NCI-H524 (cell line): ENCODE data around the gene FOLR2.
A peak's percentile ranks its signal among the peaks of the same experiment; 100 is the strongest.
"Not testable (repeated sequence)": the region's sequence is repeated elsewhere in the genome, so short reads cannot be mapped to it uniquely, and the experiment has no call there.

ENCODE experiments used
- DNase-seq, 2 experiments: peaks; one replicate each; lab custom pipeline; 2025; lab: John Stamatoyannopoulos, UW

Gene FOLR2

DNA sequence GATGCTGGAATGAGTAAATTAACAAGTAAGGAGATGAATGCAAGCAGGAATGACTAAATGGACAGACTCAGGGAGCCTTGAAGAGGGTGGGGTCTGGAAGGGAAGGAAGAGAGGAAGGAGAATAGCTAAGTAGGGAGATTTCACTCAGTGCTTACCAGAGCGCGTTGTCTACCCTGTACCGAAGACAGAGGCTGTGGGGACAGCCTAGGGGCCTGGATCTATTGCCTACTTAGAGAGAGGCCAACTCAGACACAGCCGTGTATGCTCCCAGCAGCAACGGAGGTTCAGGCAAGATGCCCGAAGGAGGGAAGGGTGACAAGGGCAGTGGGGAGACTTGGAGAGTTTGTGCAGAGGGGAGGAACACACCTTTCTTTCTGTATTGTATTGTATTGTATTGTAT lies at the start of gene FOLR2:
FOLR2 (plus strand) TSS at position 157 of the 400 bp plus-strand sequence. CDS start 1,791 bp downstream, outside the sequence.
- no peak for DNase-seq

DNA sequence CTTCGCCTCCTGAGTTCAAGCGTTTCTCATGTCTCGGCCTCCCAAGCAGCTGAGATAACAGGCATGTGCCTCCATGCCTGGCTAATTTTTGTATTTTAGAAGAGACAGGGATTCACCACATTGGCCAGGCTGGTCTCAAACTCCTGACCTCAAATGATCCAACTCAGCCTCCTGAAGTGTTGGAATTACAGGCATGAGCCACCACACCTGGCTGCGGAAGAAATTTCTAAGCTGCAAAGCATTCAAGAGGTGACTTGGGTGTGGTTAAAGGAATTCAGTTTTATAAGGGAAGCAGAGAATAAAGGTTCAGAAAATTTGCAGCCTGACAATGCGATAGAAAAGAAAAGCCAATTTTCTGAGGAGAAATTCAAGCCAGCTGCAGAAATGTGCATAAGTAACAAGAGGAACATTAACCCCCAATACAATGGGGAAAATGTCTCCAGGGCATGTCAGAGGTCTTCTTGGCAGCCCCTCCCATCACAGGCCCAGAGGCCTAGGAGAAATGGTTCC lies 47.5 kb upstream of the FOLR2 start:
- DNase-seq, result not testable (repeated sequence)

DNA sequence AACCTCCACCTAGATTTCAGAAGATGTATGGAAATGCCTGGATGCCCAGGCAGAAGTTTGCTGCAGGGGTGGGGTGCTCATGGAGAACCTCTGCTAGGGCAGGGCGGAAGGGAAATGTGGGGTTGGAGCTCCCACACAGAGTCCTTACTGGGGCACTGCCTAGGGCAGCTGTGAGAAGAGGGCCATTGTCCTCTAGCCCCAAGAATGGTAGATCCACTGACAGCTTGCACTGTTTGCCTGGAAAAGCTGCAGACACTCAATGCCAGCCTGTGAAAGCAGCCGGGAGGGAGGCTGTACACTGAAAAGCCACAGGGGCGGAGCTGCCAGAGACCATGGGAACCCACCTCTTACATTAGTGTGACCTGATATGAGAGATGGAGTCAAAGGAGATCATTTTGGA lies 46.8 kb upstream of the FOLR2 start:
- not testable (repeated sequence) for DNase-seq

DNA sequence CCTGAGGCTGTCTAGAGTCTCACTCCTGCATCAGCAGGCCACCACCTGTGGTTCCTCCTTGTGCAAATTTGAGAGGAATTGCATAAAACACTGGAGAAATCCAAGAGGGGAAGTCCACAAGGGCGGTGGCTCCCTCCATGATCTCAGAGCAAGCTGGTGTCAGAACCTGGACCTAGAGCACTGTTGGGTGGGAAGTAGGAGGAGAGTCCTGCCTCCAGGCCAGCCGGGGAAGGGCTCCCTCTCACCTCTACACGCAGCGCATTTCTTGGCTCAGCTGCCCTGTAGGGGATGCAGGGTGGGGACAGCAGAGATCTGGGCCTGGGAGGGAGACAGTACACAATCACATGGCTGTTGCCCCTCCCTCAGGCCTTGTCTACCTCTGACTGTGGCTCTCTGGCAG lies 44.6 kb upstream of the FOLR2 start:
- not testable (repeated sequence) for DNase-seq

DNA sequence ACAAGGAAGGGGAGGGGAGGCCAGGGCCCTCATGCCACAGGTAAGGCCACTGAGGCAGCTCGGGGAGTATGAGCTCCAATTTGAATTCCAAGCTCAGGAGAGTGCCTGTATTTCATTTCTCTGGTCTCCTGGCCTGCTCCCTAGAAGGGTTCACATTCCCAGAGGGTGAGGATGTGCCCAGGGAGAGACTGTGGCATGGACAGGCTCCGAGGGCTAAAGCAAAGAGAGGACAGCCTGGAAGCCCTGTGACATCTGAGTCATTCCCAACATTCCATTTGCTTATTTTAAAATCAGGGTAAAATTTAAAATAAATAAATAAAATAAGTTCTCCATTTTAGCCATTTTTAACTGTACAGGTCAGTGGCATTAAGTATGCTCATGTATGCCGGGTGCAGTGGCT lies 43.3 kb upstream of the FOLR2 start:
- DNase-seq, result no peak

DNA sequence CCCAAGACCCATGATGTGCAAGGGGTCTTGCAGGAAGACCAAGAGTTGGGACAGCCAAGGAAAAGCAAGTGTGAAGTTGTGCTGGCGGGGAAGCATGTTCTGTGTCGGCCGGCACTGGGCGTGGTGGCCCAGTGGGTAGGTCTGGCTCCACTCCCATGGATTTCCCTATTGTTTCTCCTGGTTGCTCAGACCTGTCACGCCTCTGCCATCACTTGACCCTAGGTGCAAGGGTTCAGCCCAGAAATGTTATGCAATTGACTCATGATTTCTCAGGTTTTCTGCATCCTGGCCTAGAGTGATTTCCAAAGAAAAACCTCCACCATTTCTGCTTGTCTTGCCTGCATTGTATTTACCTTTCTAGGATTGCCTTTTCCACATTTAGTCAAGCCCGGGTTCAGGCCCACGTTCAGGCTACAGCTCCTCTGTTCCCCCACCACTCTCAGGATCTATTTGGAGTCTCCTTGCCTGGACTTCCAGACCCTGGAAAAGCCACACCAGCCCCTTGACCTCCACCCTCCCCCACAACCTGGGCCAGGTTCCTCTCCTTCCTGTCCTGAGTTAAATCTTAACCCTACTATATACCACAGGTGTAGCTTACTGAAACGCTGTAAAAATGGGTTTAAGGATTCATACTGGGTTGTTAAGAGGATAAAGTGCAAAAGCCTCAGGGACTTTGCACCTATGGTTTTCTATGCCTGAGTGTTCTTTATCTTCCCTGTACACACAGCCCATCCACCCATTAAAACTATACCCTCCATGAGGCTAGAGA lies 42.1 kb upstream of the FOLR2 start:
- DNase-seq, result no peak

DNA sequence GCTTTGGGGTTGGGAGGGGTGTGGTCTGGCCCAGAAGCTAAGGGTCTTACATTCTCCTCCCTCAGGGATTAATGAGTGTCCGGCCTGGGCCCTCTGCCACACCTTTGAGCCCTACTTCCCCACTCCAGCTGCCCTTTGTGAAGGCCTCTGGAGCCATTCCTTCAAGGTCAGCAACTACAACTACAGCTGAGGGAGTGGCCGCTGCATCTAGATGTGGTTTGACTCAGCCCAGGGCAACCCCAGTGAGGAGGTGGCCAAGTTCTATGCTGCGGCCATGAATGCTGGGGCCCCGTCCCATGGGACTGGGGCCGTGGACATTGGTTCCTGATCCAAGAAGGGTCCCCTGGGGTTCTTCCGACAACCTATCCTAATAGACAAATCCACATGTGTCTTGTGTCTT lies 38.9 kb upstream of the FOLR2 start:
- DNase-seq, result no peak

DNA sequence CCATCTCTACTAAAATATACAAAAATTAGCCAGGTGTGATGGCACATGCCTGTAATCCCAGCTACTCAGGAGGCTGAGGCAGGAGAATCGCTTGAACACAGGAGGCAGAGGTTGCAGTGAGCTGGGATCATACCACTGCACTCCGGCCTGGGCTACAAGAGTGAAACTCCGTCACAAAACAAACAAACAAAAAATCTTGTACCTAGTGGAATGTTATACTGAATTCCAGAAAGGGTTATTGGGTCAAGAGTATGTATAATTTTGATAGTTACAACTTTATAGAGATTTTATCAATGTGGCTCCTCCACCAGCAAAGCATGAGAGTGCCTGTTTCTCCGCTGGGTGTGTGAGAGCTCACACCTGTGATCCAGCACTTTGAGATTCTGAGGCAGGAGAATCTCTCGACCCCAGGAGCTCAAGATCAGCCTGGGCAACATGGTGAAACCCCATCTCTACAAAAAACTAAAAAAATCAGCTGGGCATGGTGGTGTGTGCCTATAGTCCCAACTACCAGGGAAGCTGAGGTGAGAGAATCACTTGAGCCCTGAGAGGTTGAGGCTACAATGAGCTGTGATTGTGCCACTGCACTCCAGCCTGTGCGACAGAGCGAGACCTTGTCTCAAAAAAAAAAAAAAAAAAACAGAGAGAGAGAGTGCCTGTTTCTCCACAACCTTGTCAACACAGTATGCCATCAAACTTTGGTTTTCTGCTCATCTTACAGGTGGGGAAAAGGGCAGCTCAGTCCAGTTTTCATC lies 37.4 kb upstream of the FOLR2 start:
- no peak for DNase-seq

DNA sequence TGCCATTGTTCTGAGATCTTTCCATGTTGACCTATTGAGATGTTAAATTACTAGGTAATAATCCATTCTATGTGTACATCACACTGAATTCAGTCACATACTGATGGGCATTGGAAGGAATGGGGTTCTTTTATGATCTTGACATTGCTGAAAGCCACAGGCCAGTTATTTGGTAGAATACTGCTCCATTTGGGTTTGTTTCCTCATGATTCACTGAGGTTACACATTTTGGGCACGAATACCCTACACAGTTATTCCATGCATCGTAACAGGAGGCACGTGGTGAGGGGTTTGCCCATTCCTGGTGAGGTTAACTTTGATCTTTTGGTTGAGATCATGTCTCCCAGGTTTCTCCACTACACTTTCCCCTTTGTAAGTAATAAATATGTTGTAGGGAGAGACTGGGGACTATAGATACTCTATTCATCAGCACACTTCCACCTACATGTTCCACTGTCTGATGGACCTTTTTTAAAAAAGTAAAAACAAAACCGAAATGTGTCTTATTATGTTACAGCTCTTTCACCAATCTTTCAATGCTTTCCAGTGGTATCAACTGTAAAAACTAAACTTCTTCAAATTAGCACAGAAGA lies 36.7 kb upstream of the FOLR2 start:
- DNase-seq, result no peak

DNA sequence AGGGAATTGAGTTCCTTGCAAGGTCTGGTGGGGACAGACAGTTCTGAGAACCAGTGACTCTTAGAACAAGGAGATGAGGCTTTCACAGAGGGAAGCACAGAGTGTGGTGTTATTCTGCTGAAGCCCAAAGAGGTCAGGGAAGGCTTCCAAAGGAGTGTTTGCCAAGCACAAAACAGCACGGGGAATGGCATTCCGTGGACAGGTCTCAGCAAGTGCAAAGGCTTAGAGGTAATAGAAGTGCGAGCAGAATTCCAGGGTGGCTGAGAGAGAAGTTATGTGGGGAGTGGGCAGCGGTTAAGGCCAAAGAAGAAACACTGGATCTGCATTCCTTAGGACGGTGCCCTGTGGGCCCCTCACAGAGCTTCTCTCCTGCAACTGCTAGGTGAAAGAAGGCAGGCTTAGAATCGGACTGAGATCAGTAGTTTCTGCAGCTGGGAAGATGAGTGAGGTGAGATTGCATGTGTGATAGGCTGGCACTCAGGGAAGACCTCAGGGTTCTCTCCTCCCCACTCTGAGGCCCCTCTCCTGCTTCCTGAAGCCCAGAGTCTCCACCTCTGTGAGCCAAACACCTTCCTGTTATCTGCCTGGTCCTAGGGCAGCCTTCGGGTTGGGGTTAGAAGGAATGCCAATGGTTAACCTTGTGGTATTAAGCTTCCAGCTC lies 35.6 kb upstream of the FOLR2 start:
- not testable (repeated sequence) for DNase-seq

DNA sequence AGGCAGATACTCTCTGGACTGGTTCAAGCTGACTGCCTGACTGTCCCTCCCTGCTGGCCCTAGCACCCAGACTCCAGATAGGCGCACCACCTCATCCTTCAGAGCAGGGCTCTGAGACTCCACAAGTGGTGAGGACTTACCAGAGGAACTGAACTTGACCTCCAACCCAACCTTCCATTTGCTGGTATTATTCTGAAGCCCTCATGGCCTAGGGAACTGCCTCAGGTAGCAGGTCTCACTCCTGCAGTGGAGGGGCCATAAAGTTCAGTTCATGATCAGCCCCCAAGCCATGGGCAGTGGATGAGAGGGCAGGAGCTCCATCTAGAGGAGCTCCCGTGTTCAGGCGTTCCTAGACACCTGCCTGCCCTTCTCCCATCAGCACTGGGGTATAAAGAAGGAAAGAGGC lies 35.0 kb upstream of the FOLR2 start:
- DNase-seq, result peak in 1 of 2 experiments; percentile 27

DNA sequence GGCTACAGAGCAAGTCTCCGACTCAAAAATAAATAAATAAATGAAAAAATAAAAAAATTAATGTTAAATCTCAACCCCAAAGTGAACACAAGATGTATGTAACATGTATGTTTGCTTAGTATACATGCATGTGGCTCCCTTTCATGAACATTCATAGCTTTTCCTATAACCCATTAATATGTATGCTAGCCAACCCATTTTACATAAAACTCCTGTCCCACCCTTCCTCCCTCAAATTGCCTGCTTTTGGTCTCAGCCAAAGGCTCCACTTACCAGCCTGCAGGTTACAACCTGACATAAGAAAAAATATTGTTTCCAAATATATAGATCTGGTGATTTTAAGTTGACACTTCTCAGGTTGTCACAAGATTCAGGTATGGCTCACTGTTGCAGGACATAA lies 28.3 kb upstream of the FOLR2 start:
- no peak for DNase-seq

DNA sequence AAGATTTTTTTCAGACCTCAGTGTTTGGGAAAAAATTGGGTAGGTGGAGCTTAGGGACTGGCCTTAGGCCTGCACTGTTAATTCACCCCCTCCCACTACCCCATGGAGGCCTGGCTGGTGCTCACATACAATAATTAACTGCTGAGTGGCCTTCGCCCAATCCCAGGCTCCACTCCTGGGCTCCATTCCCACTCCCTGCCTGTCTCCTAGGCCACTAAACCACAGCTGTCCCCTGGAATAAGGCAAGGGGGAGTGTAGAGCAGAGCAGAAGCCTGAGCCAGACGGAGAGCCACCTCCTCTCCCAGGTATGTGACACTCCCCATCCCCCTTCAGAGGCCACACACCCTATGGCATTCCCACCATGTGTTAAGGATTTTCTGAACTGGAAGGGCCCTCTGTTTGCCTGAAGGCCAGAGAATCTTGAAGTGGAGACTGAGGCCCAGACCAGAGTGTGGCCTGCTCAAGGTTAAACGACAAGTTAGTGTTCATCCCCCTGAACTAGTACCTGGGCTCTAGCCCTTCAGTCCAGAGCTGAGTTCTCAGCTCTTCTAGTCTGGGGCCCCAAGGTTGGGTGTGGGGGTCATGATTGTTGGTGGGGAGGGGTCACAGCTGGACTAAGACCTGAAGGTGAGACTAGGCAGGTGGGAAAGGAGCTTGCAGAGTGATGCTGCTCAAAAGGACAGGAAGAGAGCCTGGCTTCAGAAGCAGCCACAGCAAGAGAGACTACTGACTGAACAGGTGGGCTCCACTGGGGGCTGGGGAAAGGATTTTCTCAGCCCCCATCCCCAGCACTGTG lies 26.9 kb upstream of the FOLR2 start:
- DNase-seq, result peak in 1 of 2 experiments; percentile 64

DNA sequence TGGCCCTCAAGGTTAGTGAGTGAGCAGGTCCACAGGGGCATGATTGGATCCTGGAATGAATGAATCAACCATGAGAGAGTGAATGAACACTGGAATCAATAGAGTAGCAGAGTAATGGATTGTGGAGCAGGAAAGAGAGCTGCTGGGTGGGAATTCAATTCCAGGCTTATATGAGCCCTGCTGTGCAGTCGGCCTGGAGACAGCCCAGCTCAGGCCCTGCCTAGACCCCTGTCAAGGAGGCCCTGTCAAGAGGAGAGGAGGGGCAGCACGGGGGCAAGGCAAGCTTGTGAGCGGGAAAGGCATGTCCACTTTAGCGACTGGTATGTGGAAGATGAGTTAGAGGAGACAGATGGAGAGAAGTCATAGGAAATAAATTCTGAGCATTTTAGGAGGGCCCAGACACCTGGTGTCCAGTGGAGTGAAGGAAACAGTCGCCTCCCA lies 25.9 kb upstream of the FOLR2 start:
- DNase-seq, result no peak

DNA sequence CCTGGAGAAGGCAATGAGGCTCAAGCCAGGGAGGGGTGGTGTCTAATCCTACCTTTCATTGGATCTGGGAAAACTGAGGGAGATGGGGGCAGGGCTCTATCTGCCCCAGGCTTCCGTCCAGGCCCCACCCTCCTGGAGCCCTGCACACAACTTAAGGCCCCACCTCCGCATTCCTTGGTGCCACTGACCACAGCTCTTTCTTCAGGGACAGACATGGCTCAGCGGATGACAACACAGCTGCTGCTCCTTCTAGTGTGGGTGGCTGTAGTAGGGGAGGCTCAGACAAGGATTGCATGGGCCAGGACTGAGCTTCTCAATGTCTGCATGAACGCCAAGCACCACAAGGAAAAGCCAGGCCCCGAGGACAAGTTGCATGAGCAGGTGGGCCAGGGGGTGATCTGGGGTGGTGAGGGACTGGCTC lies 24.6 kb upstream of the FOLR2 start, which contains the start of gene FOLR1:
FOLR1 (plus strand) TSS at position 180 of the 421 bp plus-strand sequence; CDS start at position 214, 34 bp downstream.
- no peak for DNase-seq

DNA sequence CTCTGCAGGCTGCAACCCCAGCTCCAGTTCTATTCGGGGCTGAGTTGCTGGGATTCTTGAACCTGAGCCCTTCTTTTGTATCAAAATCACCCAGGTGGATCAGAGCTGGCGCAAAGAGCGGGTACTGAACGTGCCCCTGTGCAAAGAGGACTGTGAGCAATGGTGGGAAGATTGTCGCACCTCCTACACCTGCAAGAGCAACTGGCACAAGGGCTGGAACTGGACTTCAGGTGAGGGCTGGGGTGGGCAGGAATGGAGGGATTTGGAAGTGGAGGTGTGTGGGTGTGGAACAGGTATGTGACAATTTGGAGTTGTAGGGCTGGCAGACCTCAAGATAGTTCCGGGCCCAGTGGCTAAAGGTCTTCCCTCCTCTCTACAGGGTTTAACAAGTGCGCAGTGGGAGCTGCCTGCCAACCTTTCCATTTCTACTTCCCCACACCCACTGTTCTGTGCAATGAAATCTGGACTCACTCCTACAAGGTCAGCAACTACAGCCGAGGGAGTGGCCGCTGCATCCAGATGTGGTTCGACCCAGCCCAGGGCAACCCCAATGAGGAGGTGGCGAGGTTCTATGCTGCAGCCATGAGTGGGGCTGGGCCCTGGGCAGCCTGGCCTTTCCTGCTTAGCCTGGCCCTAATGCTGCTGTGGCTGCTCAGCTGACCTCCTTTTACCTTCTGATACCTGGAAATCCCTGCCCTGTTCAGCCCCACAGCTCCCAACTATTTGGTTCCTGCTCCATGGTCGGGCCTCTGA lies 20.9 kb upstream of the FOLR2 start:
- no peak for DNase-seq

DNA sequence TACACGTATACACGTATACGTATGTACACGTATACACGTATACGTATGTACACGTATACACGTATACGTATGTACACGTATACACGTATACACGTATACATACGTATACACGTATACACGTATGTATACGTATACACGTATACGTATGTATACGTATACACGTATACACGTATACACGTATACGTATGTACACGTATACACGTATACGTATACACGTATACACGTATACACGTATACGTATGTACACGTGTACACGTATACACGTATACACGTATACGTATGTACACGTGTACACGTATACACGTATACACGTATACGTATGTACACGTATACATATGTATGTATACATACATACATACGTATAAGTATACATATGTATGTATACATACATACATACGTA lies 15.1 kb upstream of the FOLR2 start:
- not testable (repeated sequence) for DNase-seq

DNA sequence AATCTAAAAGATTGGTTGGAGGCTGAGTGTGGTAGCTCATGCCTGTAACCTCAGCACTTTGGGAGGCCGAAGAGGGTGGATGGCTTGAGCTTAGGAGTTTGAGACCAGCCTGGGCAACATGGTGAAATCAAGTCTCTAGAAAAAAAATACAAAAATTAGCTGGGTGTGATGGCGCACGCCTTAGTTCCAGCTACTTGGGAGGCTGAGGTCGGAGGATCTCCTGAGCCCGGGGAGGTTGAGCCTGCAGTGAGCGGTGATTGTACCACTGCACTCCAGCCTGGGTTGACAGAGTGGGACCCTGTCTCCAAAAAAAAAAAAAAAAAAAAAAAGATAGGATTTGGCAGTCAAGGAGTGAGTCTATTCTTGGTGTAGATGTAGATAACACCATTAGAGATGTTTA lies 14.0 kb upstream of the FOLR2 start:
- no peak for DNase-seq

DNA sequence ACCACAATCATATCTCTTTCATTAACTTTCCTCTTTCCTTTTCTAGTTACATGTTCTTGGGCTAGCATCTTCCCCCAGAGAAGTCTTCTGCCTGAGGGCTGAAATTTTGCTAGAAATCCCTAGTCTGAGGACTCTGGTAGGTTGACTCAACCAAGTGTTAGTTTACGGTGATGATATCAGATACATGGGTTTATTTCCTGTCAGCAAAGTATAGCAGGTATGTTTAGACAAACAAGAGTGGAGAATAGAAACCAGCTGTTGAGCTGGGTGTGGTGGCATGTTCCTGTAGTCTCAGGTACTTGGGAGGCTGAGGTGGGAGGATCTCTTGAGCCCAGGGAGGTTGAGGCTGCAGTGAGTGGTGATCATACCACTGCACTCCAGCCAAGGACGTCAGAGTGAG lies 13.4 kb upstream of the FOLR2 start:
- DNase-seq, result no peak

DNA sequence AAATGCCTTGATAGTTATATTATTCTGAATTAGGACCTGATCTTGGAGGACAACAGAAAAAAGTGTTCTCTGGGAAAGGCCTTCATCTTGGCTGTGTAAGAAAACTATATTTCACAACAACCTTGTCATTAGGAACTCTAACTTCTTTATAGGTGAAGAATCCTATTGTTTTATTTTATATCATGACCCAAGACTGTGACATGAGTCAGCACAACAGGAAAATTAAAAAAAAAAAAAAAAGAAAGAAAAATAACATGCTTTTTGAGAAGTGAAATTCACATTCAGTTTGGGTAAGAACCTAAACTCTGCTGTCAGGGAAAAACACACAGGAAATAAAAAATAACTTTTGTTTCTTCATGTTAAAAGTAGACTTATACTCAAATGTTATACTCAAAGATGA lies 11.7 kb upstream of the FOLR2 start:
- no peak for DNase-seq
